ENCODE results near the gene HOXB13.
"Not testable (repeated sequence)": the region's sequence is repeated elsewhere in the genome, so short reads cannot be mapped to it uniquely, and the experiment has no call there.

The HOXB13 gene

GRCh38 chr17:48725288-48726064, 3.1 kb downstream of the HOXB13 start:
- no peak for DNase-seq

GRCh38 chr17:48725004-48725287, 3.6 kb downstream of the HOXB13 start:
- no peak for DNase-seq

GRCh38 chr17:48724251-48725003, 4.1 kb downstream of the HOXB13 start:
- DNase-seq, result peak; percentile 56

GRCh38 chr17:48723423-48724250, 4.9 kb downstream of the HOXB13 start:
- no peak for DNase-seq

- no peak for DNase-seq
Measured at GRCh38 chr17:48722915-48723422, 5.6 kb downstream of the HOXB13 start, which contains the start of gene PRAC2. TSS of gene PRAC2 (plus strand) at chr17:48723185. CDS start at chr17:48724411, 1,226 bp downstream.

- no peak for DNase-seq
Measured at GRCh38 chr17:48722201-48722907, 6.2 kb downstream of the HOXB13 start, which contains the start of gene PRAC1. TSS of gene PRAC1 (minus strand) at chr17:48722518. CDS start at chr17:48722392, 126 bp downstream.

- DNase-seq, result no peak
Measured at GRCh38 chr17:48721009-48721402, 7.5 kb downstream of the HOXB13 start.

- no peak for DNase-seq
Measured at GRCh38 chr17:48720266-48721008, 8.1 kb downstream of the HOXB13 start.

- no peak for DNase-seq
Measured at GRCh38 chr17:48719642-48720265, 8.8 kb downstream of the HOXB13 start.

GRCh38 chr17:48718761-48719641, 9.5 kb downstream of the HOXB13 start:
- no peak for DNase-seq

- DNase-seq, result no peak
Measured at GRCh38 chr17:48718227-48718760, 10.3 kb downstream of the HOXB13 start.

GRCh38 chr17:48717367-48718226, 11.0 kb downstream of the HOXB13 start:
- DNase-seq, result no peak

- DNase-seq, result not testable (repeated sequence)
Measured at GRCh38 chr17:48716549-48716948, 12.0 kb downstream of the HOXB13 start.

GRCh38 chr17:48715496-48716399, 12.8 kb downstream of the HOXB13 start:
- DNase-seq, result no peak

GRCh38 chr17:48711128-48711527, 17.4 kb downstream of the HOXB13 start:
- no peak for DNase-seq

- no peak for DNase-seq
Measured at GRCh38 chr17:48704361-48705248, 23.9 kb downstream of the HOXB13 start.

All from midbrain (tissue), 1 donor.